ENCODE data around the gene SNRPB.

SNRPB gene

DNA sequence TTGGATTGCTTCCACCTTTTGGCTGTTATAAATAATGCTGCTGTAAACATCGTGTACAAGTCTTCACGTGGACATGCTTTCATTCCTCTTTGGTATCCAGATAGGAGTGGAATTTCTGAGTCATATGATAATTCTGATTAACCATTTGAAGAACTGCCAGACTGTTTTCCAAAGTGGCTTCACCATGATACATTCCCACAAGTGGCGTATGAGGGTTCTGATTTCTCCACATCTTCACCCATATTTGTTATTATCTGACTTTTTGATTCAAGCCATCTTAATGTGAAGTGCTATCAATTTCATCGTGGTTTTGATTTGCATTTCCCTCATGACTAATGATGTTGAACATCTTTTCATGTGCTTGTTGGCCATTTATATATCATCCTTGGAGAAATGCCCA is 2.9 kb upstream of the SNRPB start:
- in situ Hi-C loops (cut with HindIII; ENCODE audit: low sequenced_read_pairs) = no loop called here
- DNase-seq (ENCODE audit: low read depth) = peak; percentile 38
- TF ChIP-seq, protein P1, sequence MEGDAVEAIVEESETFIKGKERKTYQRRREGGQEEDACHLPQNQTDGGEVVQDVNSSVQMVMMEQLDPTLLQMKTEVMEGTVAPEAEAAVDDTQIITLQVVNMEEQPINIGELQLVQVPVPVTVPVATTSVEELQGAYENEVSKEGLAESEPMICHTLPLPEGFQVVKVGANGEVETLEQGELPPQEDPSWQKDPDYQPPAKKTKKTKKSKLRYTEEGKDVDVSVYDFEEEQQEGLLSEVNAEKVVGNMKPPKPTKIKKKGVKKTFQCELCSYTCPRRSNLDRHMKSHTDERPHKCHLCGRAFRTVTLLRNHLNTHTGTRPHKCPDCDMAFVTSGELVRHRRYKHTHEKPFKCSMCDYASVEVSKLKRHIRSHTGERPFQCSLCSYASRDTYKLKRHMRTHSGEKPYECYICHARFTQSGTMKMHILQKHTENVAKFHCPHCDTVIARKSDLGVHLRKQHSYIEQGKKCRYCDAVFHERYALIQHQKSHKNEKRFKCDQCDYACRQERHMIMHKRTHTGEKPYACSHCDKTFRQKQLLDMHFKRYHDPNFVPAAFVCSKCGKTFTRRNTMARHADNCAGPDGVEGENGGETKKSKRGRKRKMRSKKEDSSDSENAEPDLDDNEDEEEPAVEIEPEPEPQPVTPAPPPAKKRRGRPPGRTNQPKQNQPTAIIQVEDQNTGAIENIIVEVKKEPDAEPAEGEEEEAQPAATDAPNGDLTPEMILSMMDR (IDR thresholded peaks at IDR 0.05; ENCODE audit: low read depth, low read length, missing control alignments) = no peak
- no peak overlapping the region for H3K4me3 ChIP-seq (ENCODE audit: low read depth, low read length)

DNA sequence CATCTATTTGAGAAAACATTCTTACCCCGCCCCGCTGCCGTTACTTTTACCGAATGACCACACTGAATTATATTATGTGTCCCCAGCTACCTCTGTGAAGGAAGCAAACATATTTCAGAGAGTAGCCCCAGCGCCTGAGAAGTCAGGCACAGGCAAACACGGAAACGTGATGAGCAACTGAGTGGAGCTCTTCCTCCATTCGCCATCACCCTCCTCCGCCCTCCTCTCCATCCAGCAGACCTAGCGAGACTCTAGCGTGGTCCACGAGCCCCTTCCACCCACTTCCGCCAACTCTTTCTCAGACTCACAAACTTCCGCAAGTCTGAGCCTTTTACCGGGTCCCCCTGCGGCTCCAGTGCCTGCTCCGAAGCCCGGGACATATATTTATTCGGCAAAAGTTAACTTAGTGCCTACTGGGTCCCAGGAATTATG is 582 bp downstream of the SNRPB start:
- no peak for DNase-seq (ENCODE audit: low read depth)
- in situ Hi-C loops (cut with HindIII; ENCODE audit: low sequenced_read_pairs) = no loop called here
- TF ChIP-seq, protein P1 (IDR thresholded peaks at IDR 0.05; ENCODE audit: low read depth, low read length, missing control alignments) = no peak
- H3K4me3 ChIP-seq (ENCODE audit: low read depth, low read length) = peak overlapping the region; percentile 89

DNA sequence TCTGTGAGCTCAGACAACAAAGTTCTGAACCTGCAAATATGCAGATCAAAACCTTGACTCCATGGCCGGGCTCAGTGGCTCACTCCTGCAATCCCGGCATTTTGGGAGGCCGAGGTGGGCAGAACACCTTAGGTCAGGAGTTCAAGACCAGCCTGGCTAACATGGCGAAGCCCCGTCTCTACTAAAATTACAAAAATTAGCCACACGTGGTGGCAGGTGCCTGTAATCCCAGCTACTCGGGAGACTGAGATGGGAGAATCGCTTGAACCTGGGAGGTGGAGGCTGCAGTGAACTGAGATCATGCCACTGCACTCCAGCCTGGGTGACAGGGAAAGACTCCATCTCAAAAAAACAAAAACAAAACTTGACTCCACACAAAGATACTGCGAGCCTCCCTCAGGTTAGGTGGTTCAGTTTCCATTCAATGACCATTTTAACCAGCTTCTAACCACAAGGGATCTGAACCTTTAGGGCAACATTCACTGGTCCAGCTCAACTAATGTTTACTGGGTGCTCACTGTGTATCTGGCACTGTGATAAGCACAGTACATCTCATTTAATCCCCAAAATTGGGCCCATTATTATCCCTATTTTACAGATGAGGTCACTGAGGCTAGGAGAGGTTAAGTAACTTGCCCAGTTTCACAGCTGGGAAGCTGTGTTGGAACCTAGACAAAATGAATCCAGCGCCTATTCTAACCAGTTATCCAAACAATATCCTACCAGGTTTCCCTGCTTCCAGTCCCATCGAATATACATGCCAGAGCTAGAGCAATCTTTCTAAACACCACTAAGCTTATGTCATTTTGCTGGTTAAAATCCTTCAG is 1.8 kb downstream of the SNRPB start:
- TF ChIP-seq, protein P1 (IDR thresholded peaks at IDR 0.05; ENCODE audit: low read depth, low read length, missing control alignments) = no peak
- H3K4me3 ChIP-seq (ENCODE audit: low read depth, low read length) = peak overlapping the region; percentile 89
- no peak for DNase-seq (ENCODE audit: low read depth)
- in situ Hi-C loops (cut with HindIII; ENCODE audit: low sequenced_read_pairs) = no loop called here

DNA sequence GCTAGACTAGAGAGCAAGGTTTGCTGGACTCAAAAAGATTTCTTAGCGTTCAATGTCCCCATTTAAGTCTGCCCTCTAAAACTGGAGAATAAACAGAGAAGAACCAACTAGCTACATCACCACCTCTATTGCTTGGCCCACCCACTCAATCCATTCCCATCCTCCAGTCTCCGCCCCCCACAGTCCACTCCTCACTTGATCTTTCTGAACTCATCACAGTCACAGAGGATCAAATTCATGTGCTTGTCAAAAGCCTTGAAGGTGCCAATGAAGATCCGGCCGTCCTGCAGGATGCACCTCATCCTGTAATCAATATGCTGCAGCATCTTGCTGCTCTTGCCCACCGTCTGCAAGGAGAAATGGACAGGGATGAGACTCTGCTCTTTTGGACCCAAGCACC is 3.2 kb downstream of the SNRPB start:
- TF ChIP-seq, protein P1 (IDR thresholded peaks at IDR 0.05; ENCODE audit: low read depth, low read length, missing control alignments) = no peak
- H3K4me3 ChIP-seq (ENCODE audit: low read depth, low read length) = no peak overlapping the region
- in situ Hi-C loops (cut with HindIII; ENCODE audit: low sequenced_read_pairs) = no loop called here
- no peak for DNase-seq (ENCODE audit: low read depth)

DNA sequence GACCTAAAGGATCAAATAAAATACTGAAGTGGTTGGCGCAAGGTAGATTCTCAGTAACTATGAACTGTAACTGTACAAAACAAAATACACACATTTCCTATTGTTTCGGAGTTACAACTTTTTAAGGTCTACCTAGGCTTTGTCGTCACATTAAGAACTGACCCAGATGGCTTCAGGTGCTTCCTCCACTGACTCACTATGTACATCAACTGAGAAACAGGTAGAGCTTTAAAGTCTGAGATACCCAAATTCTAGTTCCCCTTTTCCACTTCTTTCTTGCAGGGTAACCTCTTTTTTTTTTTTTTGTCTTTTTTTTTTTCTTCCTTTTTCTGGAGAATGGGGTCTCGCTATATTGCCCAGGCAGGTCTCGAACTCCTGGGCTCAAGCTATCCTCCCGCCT is 5.5 kb downstream of the SNRPB start:
- TF ChIP-seq, protein P1 (IDR thresholded peaks at IDR 0.05; ENCODE audit: low read depth, low read length, missing control alignments) = no peak
- H3K4me3 ChIP-seq (ENCODE audit: low read depth, low read length) = no peak overlapping the region
- no peak for DNase-seq (ENCODE audit: low read depth)
- in situ Hi-C loops (cut with HindIII; ENCODE audit: low sequenced_read_pairs) = no loop called here

DNA sequence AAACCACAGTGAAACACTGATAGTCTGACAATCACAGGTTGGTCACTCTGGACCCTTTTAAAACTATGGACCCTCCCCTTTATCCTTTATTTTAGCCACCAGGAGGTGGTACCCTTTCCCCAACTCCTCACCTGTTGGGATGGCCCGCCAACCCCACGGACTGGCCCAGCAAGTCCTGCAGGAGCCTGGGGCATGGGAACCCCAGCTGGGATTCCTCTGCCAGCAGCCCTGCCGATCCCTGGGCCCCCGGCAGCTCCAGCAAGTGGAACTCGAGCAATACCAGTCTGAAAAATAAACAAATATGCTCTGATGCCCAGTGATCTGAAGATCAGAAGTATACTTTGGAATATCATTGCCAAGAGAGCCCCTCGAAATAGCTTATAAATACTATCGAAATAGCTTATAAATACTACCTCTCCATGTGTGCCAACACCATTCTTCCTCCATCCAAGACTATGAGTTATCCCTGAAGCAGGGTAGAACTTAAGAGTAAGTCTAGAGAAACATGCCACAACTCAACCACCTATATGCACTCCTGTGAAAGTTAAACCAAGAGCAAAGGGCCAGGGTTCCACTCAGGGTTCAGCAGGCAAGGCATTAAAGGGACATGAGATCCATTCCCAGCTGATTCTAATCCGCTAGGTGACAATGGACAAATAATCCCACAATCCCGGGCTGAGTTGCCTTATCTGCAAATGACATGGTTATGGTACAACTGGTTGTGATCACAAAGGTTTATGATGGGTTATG is 6.8 kb downstream of the SNRPB start:
- no peak for DNase-seq (ENCODE audit: low read depth)
- in situ Hi-C loops (cut with HindIII; ENCODE audit: low sequenced_read_pairs) = no loop called here
- H3K4me3 ChIP-seq (ENCODE audit: low read depth, low read length) = no peak overlapping the region
- TF ChIP-seq, protein P1 (IDR thresholded peaks at IDR 0.05; ENCODE audit: low read depth, low read length, missing control alignments) = no peak
